Measurements from ENCODE around the gene ZNF740.

Gene ZNF740

GRCh38 chr12:53222170-53222721 is 41.7 kb downstream of the ZNF740 start (continued):
- TF ChIP-seq, protein P1, sequence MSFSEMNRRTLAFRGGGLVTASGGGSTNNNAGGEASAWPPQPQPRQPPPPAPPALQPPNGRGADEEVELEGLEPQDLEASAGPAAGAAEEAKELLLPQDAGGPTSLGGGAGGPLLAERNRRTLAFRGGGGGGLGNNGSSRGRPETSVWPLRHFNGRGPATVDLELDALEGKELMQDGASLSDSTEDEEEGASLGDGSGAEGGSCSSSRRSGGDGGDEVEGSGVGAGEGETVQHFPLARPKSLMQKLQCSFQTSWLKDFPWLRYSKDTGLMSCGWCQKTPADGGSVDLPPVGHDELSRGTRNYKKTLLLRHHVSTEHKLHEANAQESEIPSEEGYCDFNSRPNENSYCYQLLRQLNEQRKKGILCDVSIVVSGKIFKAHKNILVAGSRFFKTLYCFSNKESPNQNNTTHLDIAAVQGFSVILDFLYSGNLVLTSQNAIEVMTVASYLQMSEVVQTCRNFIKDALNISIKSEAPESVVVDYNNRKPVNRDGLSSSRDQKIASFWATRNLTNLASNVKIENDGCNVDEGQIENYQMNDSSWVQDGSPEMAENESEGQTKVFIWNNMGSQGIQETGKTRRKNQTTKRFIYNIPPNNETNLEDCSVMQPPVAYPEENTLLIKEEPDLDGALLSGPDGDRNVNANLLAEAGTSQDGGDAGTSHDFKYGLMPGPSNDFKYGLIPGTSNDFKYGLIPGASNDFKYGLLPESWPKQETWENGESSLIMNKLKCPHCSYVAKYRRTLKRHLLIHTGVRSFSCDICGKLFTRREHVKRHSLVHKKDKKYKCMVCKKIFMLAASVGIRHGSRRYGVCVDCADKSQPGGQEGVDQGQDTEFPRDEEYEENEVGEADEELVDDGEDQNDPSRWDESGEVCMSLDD (tag by site-specific recombination; IDR thresholded peaks at IDR 0.05) = peak; percentile 72
- TF ChIP-seq ZNF610 (tag by site-specific recombination; IDR thresholded peaks at IDR 0.05; ENCODE audit: borderline replicate concordance) (no peak), ZNF670 (tag by site-specific recombination; IDR thresholded peaks at IDR 0.05; ENCODE audit: low read depth) (no peak), OVOL3 (tag by site-specific recombination; IDR thresholded peaks at IDR 0.05) (no peak), ZNF146 (tag by site-specific recombination; IDR thresholded peaks at IDR 0.05) (no peak), ZNF391 (tag by site-specific recombination; IDR thresholded peaks at IDR 0.05; ENCODE audit: borderline replicate concordance, low read depth) (no peak), ZNF398 (tag by site-specific recombination; IDR thresholded peaks at IDR 0.05) (peak; percentile 73; the same call in 1 of the 2 replicates), IKZF3 (tag by site-specific recombination; IDR thresholded peaks at IDR 0.05) (no peak), ZNF148 (tag by site-specific recombination; IDR thresholded peaks at IDR 0.05; ENCODE audit: borderline replicate concordance) (no peak), ZNF19 (tag by site-specific recombination; IDR thresholded peaks at IDR 0.05; ENCODE audit: low read depth) (no peak), ZNF776 (tag by site-specific recombination; IDR thresholded peaks at IDR 0.05; ENCODE audit: borderline replicate concordance) (no peak), ZNF76 (tag by site-specific recombination; IDR thresholded peaks at IDR 0.05; ENCODE audit: borderline replicate concordance, low read depth) (no peak), ZBTB21 (tag by site-specific recombination; IDR thresholded peaks at IDR 0.05) (no peak)
- TF ChIP-seq, protein P2, sequence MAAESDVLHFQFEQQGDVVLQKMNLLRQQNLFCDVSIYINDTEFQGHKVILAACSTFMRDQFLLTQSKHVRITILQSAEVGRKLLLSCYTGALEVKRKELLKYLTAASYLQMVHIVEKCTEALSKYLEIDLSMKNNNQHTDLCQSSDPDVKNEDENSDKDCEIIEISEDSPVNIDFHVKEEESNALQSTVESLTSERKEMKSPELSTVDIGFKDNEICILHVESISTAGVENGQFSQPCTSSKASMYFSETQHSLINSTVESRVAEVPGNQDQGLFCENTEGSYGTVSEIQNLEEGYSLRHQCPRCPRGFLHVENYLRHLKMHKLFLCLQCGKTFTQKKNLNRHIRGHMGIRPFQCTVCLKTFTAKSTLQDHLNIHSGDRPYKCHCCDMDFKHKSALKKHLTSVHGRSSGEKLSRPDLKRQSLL (tag by site-specific recombination; IDR thresholded peaks at IDR 0.05) = no peak
- TF ChIP-seq, protein P3, sequence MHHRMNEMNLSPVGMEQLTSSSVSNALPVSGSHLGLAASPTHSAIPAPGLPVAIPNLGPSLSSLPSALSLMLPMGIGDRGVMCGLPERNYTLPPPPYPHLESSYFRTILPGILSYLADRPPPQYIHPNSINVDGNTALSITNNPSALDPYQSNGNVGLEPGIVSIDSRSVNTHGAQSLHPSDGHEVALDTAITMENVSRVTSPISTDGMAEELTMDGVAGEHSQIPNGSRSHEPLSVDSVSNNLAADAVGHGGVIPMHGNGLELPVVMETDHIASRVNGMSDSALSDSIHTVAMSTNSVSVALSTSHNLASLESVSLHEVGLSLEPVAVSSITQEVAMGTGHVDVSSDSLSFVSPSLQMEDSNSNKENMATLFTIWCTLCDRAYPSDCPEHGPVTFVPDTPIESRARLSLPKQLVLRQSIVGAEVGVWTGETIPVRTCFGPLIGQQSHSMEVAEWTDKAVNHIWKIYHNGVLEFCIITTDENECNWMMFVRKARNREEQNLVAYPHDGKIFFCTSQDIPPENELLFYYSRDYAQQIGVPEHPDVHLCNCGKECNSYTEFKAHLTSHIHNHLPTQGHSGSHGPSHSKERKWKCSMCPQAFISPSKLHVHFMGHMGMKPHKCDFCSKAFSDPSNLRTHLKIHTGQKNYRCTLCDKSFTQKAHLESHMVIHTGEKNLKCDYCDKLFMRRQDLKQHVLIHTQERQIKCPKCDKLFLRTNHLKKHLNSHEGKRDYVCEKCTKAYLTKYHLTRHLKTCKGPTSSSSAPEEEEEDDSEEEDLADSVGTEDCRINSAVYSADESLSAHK (tag by site-specific recombination; IDR thresholded peaks at IDR 0.05) = no peak
- TF ChIP-seq, protein P4, sequence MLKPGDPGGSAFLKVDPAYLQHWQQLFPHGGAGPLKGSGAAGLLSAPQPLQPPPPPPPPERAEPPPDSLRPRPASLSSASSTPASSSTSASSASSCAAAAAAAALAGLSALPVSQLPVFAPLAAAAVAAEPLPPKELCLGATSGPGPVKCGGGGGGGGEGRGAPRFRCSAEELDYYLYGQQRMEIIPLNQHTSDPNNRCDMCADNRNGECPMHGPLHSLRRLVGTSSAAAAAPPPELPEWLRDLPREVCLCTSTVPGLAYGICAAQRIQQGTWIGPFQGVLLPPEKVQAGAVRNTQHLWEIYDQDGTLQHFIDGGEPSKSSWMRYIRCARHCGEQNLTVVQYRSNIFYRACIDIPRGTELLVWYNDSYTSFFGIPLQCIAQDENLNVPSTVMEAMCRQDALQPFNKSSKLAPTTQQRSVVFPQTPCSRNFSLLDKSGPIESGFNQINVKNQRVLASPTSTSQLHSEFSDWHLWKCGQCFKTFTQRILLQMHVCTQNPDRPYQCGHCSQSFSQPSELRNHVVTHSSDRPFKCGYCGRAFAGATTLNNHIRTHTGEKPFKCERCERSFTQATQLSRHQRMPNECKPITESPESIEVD (tag by site-specific recombination; IDR thresholded peaks at IDR 0.05) = no peak
- TF ChIP-seq, protein P5, sequence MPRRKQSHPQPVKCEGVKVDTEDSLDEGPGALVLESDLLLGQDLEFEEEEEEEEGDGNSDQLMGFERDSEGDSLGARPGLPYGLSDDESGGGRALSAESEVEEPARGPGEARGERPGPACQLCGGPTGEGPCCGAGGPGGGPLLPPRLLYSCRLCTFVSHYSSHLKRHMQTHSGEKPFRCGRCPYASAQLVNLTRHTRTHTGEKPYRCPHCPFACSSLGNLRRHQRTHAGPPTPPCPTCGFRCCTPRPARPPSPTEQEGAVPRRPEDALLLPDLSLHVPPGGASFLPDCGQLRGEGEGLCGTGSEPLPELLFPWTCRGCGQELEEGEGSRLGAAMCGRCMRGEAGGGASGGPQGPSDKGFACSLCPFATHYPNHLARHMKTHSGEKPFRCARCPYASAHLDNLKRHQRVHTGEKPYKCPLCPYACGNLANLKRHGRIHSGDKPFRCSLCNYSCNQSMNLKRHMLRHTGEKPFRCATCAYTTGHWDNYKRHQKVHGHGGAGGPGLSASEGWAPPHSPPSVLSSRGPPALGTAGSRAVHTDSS (tag by site-specific recombination; IDR thresholded peaks at IDR 0.05) = no peak
- TF ChIP-seq, protein P6, sequence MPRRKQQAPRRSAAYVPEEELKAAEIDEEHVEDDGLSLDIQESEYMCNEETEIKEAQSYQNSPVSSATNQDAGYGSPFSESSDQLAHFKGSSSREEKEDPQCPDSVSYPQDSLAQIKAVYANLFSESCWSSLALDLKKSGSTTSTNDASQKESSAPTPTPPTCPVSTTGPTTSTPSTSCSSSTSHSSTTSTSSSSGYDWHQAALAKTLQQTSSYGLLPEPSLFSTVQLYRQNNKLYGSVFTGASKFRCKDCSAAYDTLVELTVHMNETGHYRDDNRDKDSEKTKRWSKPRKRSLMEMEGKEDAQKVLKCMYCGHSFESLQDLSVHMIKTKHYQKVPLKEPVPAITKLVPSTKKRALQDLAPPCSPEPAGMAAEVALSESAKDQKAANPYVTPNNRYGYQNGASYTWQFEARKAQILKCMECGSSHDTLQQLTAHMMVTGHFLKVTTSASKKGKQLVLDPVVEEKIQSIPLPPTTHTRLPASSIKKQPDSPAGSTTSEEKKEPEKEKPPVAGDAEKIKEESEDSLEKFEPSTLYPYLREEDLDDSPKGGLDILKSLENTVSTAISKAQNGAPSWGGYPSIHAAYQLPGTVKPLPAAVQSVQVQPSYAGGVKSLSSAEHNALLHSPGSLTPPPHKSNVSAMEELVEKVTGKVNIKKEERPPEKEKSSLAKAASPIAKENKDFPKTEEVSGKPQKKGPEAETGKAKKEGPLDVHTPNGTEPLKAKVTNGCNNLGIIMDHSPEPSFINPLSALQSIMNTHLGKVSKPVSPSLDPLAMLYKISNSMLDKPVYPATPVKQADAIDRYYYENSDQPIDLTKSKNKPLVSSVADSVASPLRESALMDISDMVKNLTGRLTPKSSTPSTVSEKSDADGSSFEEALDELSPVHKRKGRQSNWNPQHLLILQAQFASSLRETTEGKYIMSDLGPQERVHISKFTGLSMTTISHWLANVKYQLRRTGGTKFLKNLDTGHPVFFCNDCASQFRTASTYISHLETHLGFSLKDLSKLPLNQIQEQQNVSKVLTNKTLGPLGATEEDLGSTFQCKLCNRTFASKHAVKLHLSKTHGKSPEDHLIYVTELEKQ (tag by site-specific recombination; IDR thresholded peaks at IDR 0.05; ENCODE audit: borderline replicate concordance) = no peak
